B cell (primary cell): ENCODE data around the gene TENM3. TPM values are rescaled to one million over a fixed set of nuclear protein-coding genes. Genes with fewer than 3 reads are reported as not detected.

Experiments used
- ATAC-seq: fragments of 200-7000 bp; cut with Tn5 transposase; one replicate; pipeline ENCODE4 v1.10.0; 2021; ENCODE audit warnings: low read depth, mild to moderate bottlenecking, moderate number of reproducible peaks, moderate library complexity
- CTCF ChIA-PET: fragments of 350-600 bp; sonication (Branson Sonifier 250); formaldehyde crosslinking; loops from one replicate; lab custom pipeline; 2021; ENCODE audit warnings: antibody characterized with exemption, inconsistent platforms; lab: Charles Lee
- POLR2A ChIA-PET: fragments of 350-600 bp; sonication (Branson Sonifier 250); formaldehyde crosslinking; loops from one replicate; lab custom pipeline; 2021; ENCODE audit warnings: antibody characterized with exemption; lab: Charles Lee
- DNase-seq: peaks from one replicate; pipeline ENCODE4 v3.0.0; 2013
- H2AFZ ChIP-seq: 2 replicates; pipeline ENCODE4 v1.6.1; 2012; ENCODE audit warnings: mild to moderate bottlenecking, low read depth, low read length; ENCODE audit not compliant: insufficient read depth, poor library complexity, severe bottlenecking
- H3K27ac ChIP-seq, 2 donors: 1 replicate in 1 of 2; 2 replicates in 1 of 2; pipeline ENCODE4 v1.5.1; 2012 to 2013; ENCODE audit warnings: low read length in 2 of 2, mild to moderate bottlenecking in 2 of 2, moderate library complexity in 1 of 2
- H3K27me3 ChIP-seq, 4 experiments: fragments of 200-600 bp in 1 of 4; sonication (generic) in 1 of 4; replicated peaks in 1 of 4; 1 replicate in 2 of 4; 2 replicates in 2 of 4; pipeline versions ENCODE4 v1.6.1 to v1.7.0; 2013 to 2016; ENCODE audit warnings: low read length in 3 of 4, mild to moderate bottlenecking in 2 of 4, mixed read lengths in 1 of 4, moderate library complexity in 1 of 4; ENCODE audit not compliant: insufficient read depth in 4 of 4, control insufficient read depth in 3 of 4; ENCODE audit errors: control extremely low read depth in 1 of 4
- H3K36me3 ChIP-seq, 2 experiments: replicated peaks in 1 of 2; 1 replicate in 1 of 2; 2 replicates in 1 of 2; pipeline versions ENCODE4 v1.6.1 to v1.7.1; 2013; ENCODE audit warnings: low read length in 1 of 2; ENCODE audit not compliant: insufficient read depth in 2 of 2, control insufficient read depth in 1 of 2; ENCODE audit errors: control extremely low read depth in 1 of 2, extremely low read depth in 1 of 2
- H3K4me1 ChIP-seq, 2 donors: fragments of 200-600 bp in 1 of 2; sonication (generic) in 1 of 2; 1 replicate in 1 of 2; 2 replicates in 1 of 2; pipeline versions ENCODE4 v1.5.1 to v1.6.1; 2013 to 2017; ENCODE audit warnings: low read length in 2 of 2; ENCODE audit not compliant: control insufficient read depth in 2 of 2, insufficient read depth in 2 of 2
- H3K4me2 ChIP-seq: replicated peaks from 2 replicates; pipeline ENCODE3; 2012; ENCODE audit warnings: mild to moderate bottlenecking, low read depth, low read length; ENCODE audit not compliant: poor library complexity, severe bottlenecking
- H3K4me3 ChIP-seq, 5 experiments: fragments of 200-600 bp in 1 of 5; sonication (generic) in 1 of 5; 1 replicate in 3 of 5; 2 replicates in 2 of 5; pipeline versions ENCODE4 v1.5.1 to v1.7.0; 2011 to 2016; ENCODE audit warnings: low read length in 4 of 5, mild to moderate bottlenecking in 4 of 5, low read depth in 2 of 5, control low read depth in 1 of 5, moderate library complexity in 1 of 5; ENCODE audit not compliant: insufficient read depth in 1 of 5; ENCODE audit errors: control extremely low read depth in 1 of 5, extremely low read depth in 1 of 5
- H3K79me2 ChIP-seq: fragments of 200-600 bp; sonication (generic); one replicate; pipeline ENCODE4 v1.6.0; 2016; ENCODE audit warnings: low read length; ENCODE audit not compliant: control insufficient read depth, insufficient read depth
- H3K9ac ChIP-seq: fragments of 200-600 bp; sonication (generic); 2 replicates; pipeline ENCODE4 v1.6.1; 2017; ENCODE audit warnings: mild to moderate bottlenecking, low read length, moderate library complexity
- H3K9me3 ChIP-seq, 3 donors: one replicate each; pipeline versions ENCODE4 v1.6.1 to v1.7.1; 2013; ENCODE audit warnings: low read length in 2 of 3; ENCODE audit not compliant: control insufficient read depth in 2 of 3, insufficient read depth in 1 of 3; ENCODE audit errors: control extremely low read depth in 1 of 3
- H4K20me1 ChIP-seq: 2 replicates; pipeline ENCODE4 v1.6.0; 2012; ENCODE audit warnings: mild to moderate bottlenecking, low read length; ENCODE audit not compliant: insufficient read depth, control insufficient read depth, poor library complexity, severe bottlenecking
- H3K27ac Mint-ChIP-seq: one replicate; pipeline ENCODE4 v1.8.0; 2021; ENCODE audit warnings: mixed read lengths
- H3K27me3 Mint-ChIP-seq: one replicate; pipeline ENCODE4 v1.8.0; 2021; ENCODE audit warnings: mixed read lengths
- H3K4me1 Mint-ChIP-seq: one replicate; pipeline ENCODE4 v1.8.0; 2021; ENCODE audit warnings: mixed read lengths
- H3K4me3 Mint-ChIP-seq: one replicate; pipeline ENCODE4 v1.8.0; 2021; ENCODE audit warnings: mixed read lengths
- H3K9me3 Mint-ChIP-seq: one replicate; pipeline ENCODE4 v1.8.0; 2022; ENCODE audit warnings: mixed read lengths; ENCODE audit not compliant: insufficient read depth
- EZH2 ChIP-seq: IDR thresholded peaks from 2 replicates; pipeline ENCODE4 v1.6.1; 2012; ENCODE audit warnings: borderline replicate concordance, low read depth, mild to moderate bottlenecking, moderate library complexity, low read length; ENCODE audit not compliant: insufficient read depth, poor library complexity, severe bottlenecking
- WGBS: methylation state at CpG from one replicate; pipeline ENCODE4 v1.1.5; 2013; ENCODE audit warnings: missing lambda C conversion rate; ENCODE audit not compliant: insufficient coverage; 5-methylcytosine and 5-hydroxymethylcytosine counted together
- intact Hi-C: fragments of 100-400 bp; cut with micrococcal nuclease; formaldehyde crosslinking; loops from one replicate; pipeline ENCODE4 v1.10.0; 2022
- polyA plus RNA-seq: library from polyadenylated mRNA; depleted of rRNA; stranded (reverse); fragments of >200 nt; gene quantifications from 2 replicates; pipeline ENCODE4 v1.2.3, GENCODE V29; 2012
- total RNA-seq, 2 donors: library from RNA; stranded (reverse); fragments of 120-200 nt in 1 of 2; gene quantifications; 1 replicate in 1 of 2; 2 replicates in 1 of 2; pipeline versions ENCODE4 v1.2.3 to v1.2.4, GENCODE V29; 2013 to 2022
- TF ChIP-seq, protein P1 (sequence below): fragments of 200-600 bp; IDR thresholded peaks from one replicate; pipeline ENCODE4 v1.8.0; 2022; ENCODE audit warnings: antibody characterized with exemption, mild to moderate bottlenecking

The TENM3 gene
- total and polyA plus RNA-seq, 2 donors (not counting 1 experiment from before 2014, with no cell fraction given), result not detected

- no peaks in the 10 kb centered on the region for H3K36me3 ChIP-seq
- no peak overlapping the region for H3K9ac ChIP-seq
- H3K4me1 ChIP-seq, result no peaks in the 10 kb centered on the region
- H3K79me2 ChIP-seq, result no peaks in the 10 kb centered on the region
- H4K20me1 ChIP-seq, result no peaks in the 10 kb centered on the region
- no peaks in the 10 kb centered on the region for H3K27me3 ChIP-seq
- no peak for ATAC-seq
- H3K9me3 Mint-ChIP-seq, result no peaks in the 10 kb centered on the region
- CTCF ChIA-PET, result interaction anchor here (0.6 kb wide), 1 partner anchor 175 kb away, joined by 3 read pairs; no protein-coding TSS in a partner anchor
- H3K4me3 ChIP-seq, result no peak overlapping the region
- no peak overlapping the region for H3K27ac ChIP-seq
- no peak overlapping the region for H2AFZ ChIP-seq
- WGBS, result 86% methylated on average over 8 of the region's 13 CpGs
- H3K9me3 ChIP-seq, result peaks cover 0 to 3% (median 0%) of the 10 kb centered on the region in 3 donors
- H3K4me1 Mint-ChIP-seq, result no peaks in the 10 kb centered on the region
- TF ChIP-seq, protein P1, sequence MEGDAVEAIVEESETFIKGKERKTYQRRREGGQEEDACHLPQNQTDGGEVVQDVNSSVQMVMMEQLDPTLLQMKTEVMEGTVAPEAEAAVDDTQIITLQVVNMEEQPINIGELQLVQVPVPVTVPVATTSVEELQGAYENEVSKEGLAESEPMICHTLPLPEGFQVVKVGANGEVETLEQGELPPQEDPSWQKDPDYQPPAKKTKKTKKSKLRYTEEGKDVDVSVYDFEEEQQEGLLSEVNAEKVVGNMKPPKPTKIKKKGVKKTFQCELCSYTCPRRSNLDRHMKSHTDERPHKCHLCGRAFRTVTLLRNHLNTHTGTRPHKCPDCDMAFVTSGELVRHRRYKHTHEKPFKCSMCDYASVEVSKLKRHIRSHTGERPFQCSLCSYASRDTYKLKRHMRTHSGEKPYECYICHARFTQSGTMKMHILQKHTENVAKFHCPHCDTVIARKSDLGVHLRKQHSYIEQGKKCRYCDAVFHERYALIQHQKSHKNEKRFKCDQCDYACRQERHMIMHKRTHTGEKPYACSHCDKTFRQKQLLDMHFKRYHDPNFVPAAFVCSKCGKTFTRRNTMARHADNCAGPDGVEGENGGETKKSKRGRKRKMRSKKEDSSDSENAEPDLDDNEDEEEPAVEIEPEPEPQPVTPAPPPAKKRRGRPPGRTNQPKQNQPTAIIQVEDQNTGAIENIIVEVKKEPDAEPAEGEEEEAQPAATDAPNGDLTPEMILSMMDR, result no peak
- TF ChIP-seq EZH2, result no peak
- intact Hi-C loops, result no loop called here
- no peaks in the 10 kb centered on the region for H3K27me3 Mint-ChIP-seq
- no peak for DNase-seq
- H3K4me3 Mint-ChIP-seq, result no peak overlapping the region
- POLR2A ChIA-PET, result no interaction called here
- no peak overlapping the region for H3K4me2 ChIP-seq
- no peak overlapping the region for H3K27ac Mint-ChIP-seq
Observed at GRCh38 chr4:182264139-182264752, 21.0 kb downstream of the TENM3 start.

GRCh38 chr4:182265881-182266280 lies 22.7 kb downstream of the TENM3 start:
- Mint-ChIP-seq H3K9me3 (no peaks in the 10 kb centered on the region), H3K4me3 (no peak overlapping the region), H3K4me1 (no peaks in the 10 kb centered on the region), H3K27ac (no peak overlapping the region), H3K27me3 (no peaks in the 10 kb centered on the region)
- DNase-seq (no peak), ATAC-seq (no peak)
- H3K27me3 ChIP-seq, result no peaks in the 10 kb centered on the region
- ChIA-PET POLR2A (no interaction called here), CTCF (no interaction called here)
- peaks cover 0 to 3% (median 0%) of the 10 kb centered on the region in 3 donors for H3K9me3 ChIP-seq
- no CpG with 5 or more reads among the region's 3 CpGs for WGBS
- no peak overlapping the region for H3K9ac ChIP-seq
- H4K20me1 ChIP-seq, result no peaks in the 10 kb centered on the region
- TF ChIP-seq, protein P1, result no peak
- no peak for TF ChIP-seq EZH2
- H3K79me2 ChIP-seq, result no peaks in the 10 kb centered on the region
- intact Hi-C loops, result no loop called here
- no peak overlapping the region for H3K27ac ChIP-seq
- no peak overlapping the region for H3K4me2 ChIP-seq
- no peak overlapping the region for H3K4me3 ChIP-seq
- H3K4me1 ChIP-seq, result no peaks in the 10 kb centered on the region
- H2AFZ ChIP-seq, result no peak overlapping the region
- H3K36me3 ChIP-seq, result no peaks in the 10 kb centered on the region
